SK-N-SH treated with all-trans-retinoic acid at 6 μM for 48 hours (cell line): ENCODE results near the gene SLC4A11.

Source experiments
- ATAC-seq: fragments of 200-7000 bp; cut with Tn5 transposase; 3 replicates; pipeline ENCODE4 v1.9.1; 2020; ENCODE audit warnings: mild to moderate bottlenecking, moderate library complexity
- ARNTL ChIP-seq: fragments of 450-650 bp; formaldehyde crosslinking; IDR thresholded peaks from 2 replicates; pipeline ENCODE4 v1.5.0; 2020; ENCODE audit warnings: low read depth, mild to moderate bottlenecking, moderate library complexity, borderline replicate concordance
- BACH2 ChIP-seq: fragments of 250-450 bp; sonication (Bioruptor Pico); IDR thresholded peaks from 2 replicates; pipeline ENCODE4 v1.9.0; 2021; ENCODE audit warnings: mild to moderate bottlenecking, borderline replicate concordance
- CREB5 ChIP-seq: fragments of 250-450 bp; sonication (Bioruptor Pico); IDR thresholded peaks from 2 replicates; pipeline ENCODE4 v1.5.1; 2020; ENCODE audit warnings: low read depth, mild to moderate bottlenecking, moderate library complexity
- CSDC2 ChIP-seq: fragments of 250-450 bp; sonication (Bioruptor Pico); IDR thresholded peaks from 2 replicates; pipeline ENCODE4 v1.5.0; 2020; ENCODE audit warnings: mild to moderate bottlenecking, moderate library complexity
- CSRNP3 ChIP-seq: fragments of 250-450 bp; sonication (Bioruptor Pico); IDR thresholded peaks from 2 replicates; pipeline ENCODE4 v1.5.1; 2021; ENCODE audit warnings: mild to moderate bottlenecking, moderate library complexity
- OSR1 ChIP-seq: fragments of 250-450 bp; sonication (Bioruptor Pico); IDR thresholded peaks from 2 replicates; pipeline ENCODE4 v1.8.0; 2022; ENCODE audit warnings: moderate library complexity, mild to moderate bottlenecking, inconsistent platforms
- RARB ChIP-seq: fragments of 250-450 bp; sonication (Bioruptor Pico); IDR thresholded peaks from 2 replicates; pipeline ENCODE4 v1.8.0; 2021; ENCODE audit warnings: mild to moderate bottlenecking, moderate library complexity
- SNAI2 ChIP-seq: fragments of 250-450 bp; sonication (Bioruptor Pico); IDR thresholded peaks from 2 replicates; pipeline ENCODE4 v1.5.0; 2020; ENCODE audit warnings: mild to moderate bottlenecking, moderate library complexity
- TCF4 ChIP-seq: fragments of 250-450 bp; sonication (Bioruptor Pico); IDR thresholded peaks from 2 replicates; pipeline ENCODE4 v1.8.0; 2021; ENCODE audit warnings: mild to moderate bottlenecking, moderate library complexity, borderline replicate concordance
- TOX ChIP-seq: fragments of 250-450 bp; sonication (Bioruptor Pico); IDR thresholded peaks from 2 replicates; pipeline ENCODE4 v1.8.0; 2021; ENCODE audit warnings: mild to moderate bottlenecking, moderate library complexity, borderline replicate concordance
- TSHZ2 ChIP-seq: fragments of 250-450 bp; sonication (Bioruptor Pico); IDR thresholded peaks from 2 replicates; pipeline ENCODE4 v1.5.0; 2020; ENCODE audit warnings: mild to moderate bottlenecking, moderate library complexity
- ZFP3 ChIP-seq: fragments of 250-450 bp; sonication (Bioruptor Pico); IDR thresholded peaks from 2 replicates; pipeline ENCODE4 v1.5.0; 2020; ENCODE audit warnings: mild to moderate bottlenecking, moderate library complexity
- ZFP30 ChIP-seq: fragments of 450-650 bp; formaldehyde crosslinking; IDR thresholded peaks from 2 replicates; pipeline ENCODE4 v1.5.0; 2022; ENCODE audit warnings: mild to moderate bottlenecking, moderate library complexity
- ZNF565 ChIP-seq: fragments of 450-650 bp; formaldehyde crosslinking; conservative IDR thresholded peaks from 2 replicates; pipeline ENCODE4 v1.5.0; 2020; ENCODE audit warnings: low read depth, mild to moderate bottlenecking, moderate library complexity
- ZNF70 ChIP-seq: fragments of 450-650 bp; formaldehyde crosslinking; IDR thresholded peaks from 2 replicates; pipeline ENCODE4 v1.5.0; 2020; ENCODE audit warnings: mild to moderate bottlenecking, moderate library complexity
- ZNF8 ChIP-seq: fragments of 450-650 bp; formaldehyde crosslinking; IDR thresholded peaks from 2 replicates; pipeline ENCODE4 v1.5.0; 2020; ENCODE audit warnings: mild to moderate bottlenecking, moderate library complexity
- TF ChIP-seq, protein P1 (sequence below): fragments of 250-450 bp; sonication (Bioruptor Pico); IDR thresholded peaks from 2 replicates; pipeline ENCODE4 v1.8.0; 2021; ENCODE audit warnings: low read depth, mild to moderate bottlenecking, moderate library complexity, borderline replicate concordance
- TF ChIP-seq, protein P2 (sequence below): fragments of 250-450 bp; sonication (Bioruptor Pico); IDR thresholded peaks from 2 replicates; pipeline ENCODE4 v1.8.0; 2020; ENCODE audit warnings: mild to moderate bottlenecking, moderate library complexity, borderline replicate concordance

Gene SLC4A11

DNA sequence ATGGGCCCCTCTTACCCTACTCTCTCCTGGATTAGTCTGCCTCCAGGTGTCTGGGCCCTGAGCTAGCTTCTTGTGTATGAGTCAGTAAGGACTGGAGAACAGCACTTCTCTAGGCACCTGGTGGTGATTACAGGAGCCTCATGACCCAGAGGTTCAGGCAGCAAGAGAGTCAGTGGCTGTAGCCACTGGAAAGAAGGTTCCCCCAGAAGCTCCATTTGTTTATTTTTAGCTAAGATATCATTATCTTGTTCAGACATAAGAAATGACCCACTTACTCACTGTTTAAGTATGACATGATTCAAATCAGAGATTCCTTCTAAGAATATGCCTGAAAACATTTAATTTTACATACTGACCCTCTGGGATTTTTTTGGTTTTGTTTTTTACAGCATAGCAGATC lies 23.6 kb upstream of the SLC4A11 start:
- TF ChIP-seq ZFP3 (CRISPR knock-in tag) (no peak), CSRNP3 (CRISPR knock-in tag) (no peak)
- TF ChIP-seq, all 23 proteins: peak for 0
- no peak; the same call in 1 of the 3 replicates for ATAC-seq

DNA sequence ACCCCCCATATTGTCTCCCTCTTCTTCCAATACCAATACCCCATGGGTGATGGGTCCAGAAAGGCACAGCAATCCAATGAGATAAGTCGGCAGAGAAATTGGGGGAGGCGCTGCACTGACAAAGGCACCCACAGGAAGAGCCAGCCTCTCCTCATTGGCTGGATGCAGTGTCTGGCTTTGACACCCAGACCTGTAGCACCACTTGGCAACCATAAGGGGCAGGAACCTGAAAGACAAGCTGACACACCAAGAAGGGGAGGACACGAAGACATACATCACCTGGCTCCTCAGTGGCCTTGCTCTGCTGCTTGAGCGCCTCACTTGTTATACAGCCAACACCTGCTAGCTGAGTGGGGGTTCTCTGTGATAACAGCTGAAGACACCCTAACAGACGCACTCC lies 19.4 kb upstream of the SLC4A11 start:
- TF ChIP-seq ZNF565 (no peak), TSHZ2 (CRISPR knock-in tag) (no peak), ZNF70 (CRISPR knock-in tag) (no peak), RARB (no peak), ZFP30 (CRISPR knock-in tag) (no peak), ARNTL (CRISPR knock-in tag) (no peak), OSR1 (no peak), TOX (CRISPR knock-in tag) (no peak), TCF4 (CRISPR knock-in tag) (no peak), SNAI2 (CRISPR knock-in tag) (no peak)
- TF ChIP-seq, protein P1, sequence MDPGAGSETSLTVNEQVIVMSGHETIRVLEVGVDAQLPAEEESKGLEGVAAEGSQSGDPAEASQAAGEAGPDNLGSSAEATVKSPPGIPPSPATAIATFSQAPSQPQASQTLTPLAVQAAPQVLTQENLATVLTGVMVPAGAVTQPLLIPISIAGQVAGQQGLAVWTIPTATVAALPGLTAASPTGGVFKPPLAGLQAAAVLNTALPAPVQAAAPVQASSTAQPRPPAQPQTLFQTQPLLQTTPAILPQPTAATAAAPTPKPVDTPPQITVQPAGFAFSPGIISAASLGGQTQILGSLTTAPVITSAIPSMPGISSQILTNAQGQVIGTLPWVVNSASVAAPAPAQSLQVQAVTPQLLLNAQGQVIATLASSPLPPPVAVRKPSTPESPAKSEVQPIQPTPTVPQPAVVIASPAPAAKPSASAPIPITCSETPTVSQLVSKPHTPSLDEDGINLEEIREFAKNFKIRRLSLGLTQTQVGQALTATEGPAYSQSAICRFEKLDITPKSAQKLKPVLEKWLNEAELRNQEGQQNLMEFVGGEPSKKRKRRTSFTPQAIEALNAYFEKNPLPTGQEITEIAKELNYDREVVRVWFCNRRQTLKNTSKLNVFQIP (CRISPR knock-in tag) = no peak
- TF ChIP-seq, protein P2, sequence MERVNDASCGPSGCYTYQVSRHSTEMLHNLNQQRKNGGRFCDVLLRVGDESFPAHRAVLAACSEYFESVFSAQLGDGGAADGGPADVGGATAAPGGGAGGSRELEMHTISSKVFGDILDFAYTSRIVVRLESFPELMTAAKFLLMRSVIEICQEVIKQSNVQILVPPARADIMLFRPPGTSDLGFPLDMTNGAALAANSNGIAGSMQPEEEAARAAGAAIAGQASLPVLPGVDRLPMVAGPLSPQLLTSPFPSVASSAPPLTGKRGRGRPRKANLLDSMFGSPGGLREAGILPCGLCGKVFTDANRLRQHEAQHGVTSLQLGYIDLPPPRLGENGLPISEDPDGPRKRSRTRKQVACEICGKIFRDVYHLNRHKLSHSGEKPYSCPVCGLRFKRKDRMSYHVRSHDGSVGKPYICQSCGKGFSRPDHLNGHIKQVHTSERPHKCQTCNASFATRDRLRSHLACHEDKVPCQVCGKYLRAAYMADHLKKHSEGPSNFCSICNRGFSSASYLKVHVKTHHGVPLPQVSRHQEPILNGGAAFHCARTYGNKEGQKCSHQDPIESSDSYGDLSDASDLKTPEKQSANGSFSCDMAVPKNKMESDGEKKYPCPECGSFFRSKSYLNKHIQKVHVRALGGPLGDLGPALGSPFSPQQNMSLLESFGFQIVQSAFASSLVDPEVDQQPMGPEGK = no peak
- ATAC-seq = no peak

DNA sequence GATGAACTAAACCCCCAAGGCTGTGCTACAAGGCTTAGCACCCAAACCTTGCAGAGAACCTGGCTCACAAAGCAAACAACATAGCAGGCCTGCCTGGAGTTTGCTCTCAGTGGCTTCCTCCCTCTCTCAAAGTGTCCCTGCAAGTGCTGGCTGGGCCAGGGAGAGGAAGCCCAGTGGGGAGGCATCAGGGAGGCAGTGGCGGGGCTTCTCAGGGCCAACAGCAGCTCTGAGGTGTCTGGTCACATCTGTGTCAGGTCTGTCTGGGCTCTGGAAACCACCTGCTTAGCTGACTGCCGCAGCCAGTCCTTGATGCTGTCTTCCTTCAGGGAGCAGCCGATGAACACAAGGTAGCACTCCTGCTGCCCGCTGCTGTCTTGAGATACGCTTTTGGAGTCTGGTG lies 16.7 kb upstream of the SLC4A11 start:
- no peak for TF ChIP-seq CSRNP3 (CRISPR knock-in tag)
- no peak for TF ChIP-seq RARB
- no peak for TF ChIP-seq ZFP3 (CRISPR knock-in tag)
- TF ChIP-seq CSDC2 = no peak
- TF ChIP-seq, protein P2 = no peak
- no peak for TF ChIP-seq ZNF8 (CRISPR knock-in tag)
- TF ChIP-seq, all 23 proteins: peak for 0
- no peak for ATAC-seq

DNA sequence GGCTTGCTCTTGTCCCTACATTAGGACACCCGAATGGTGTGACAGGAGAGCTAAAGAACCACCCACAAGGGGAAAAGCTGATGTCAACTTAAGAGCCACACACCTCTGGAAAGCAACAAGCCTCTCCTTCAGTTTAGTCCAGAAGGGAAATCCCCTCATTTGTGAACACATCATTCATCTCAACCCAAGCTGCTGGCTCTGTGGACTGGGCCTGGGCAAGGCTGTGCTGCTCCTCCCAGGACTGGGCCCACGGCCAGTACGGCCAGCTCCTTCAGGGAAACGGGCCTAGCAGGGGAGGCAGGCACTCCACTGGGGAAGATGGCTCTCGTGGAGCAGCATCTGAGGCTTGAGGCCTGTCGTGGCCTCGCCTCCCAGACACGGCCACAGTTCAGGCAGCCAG lies 12.8 kb upstream of the SLC4A11 start:
- ATAC-seq = no peak
- TF ChIP-seq ZNF565 = no peak
- no peak for TF ChIP-seq CSDC2
- no peak for TF ChIP-seq BACH2
- TF ChIP-seq TSHZ2 (CRISPR knock-in tag) = no peak
- no peak for TF ChIP-seq ZFP3 (CRISPR knock-in tag)
- TF ChIP-seq CREB5 (CRISPR knock-in tag) = no peak
- TF ChIP-seq CSRNP3 (CRISPR knock-in tag) = no peak
- no peak for TF ChIP-seq OSR1
- TF ChIP-seq TOX (CRISPR knock-in tag) = no peak
